ENCODE measurements around the gene BCAS1.

Gene BCAS1

GRCh38 chr20:54116550-54117235 lies 46.3 kb upstream of the BCAS1 start:
- TF ChIP-seq CTCF (IDR thresholded peaks at IDR 0.05; ENCODE audit: borderline replicate concordance, extremely low read depth, low read length, poor library complexity, severe bottlenecking) (no peak), EZH2 (IDR thresholded peaks at IDR 0.05; ENCODE audit: borderline replicate concordance, low read depth, low read length, severe bottlenecking) (no peak)
- H3K9ac ChIP-seq (ENCODE audit: low read depth, low read length): no peak overlapping the region
- H3K79me2 ChIP-seq (ENCODE audit: insufficient read depth, low read length): no peaks in the 10 kb centered on the region
- peaks cover 38% of the 10 kb centered on the region for H3K27me3 ChIP-seq (ENCODE audit: insufficient read depth, low read length, poor library complexity)
- H3K4me1 ChIP-seq (ENCODE audit: insufficient read depth, low read length): no peaks in the 10 kb centered on the region
- H3K9me3 ChIP-seq (ENCODE audit: insufficient read depth, low read length, severe bottlenecking): no peaks in the 10 kb centered on the region
- ATAC-seq (ENCODE audit: insufficient read depth, low read depth): no peak
- H2AFZ ChIP-seq (ENCODE audit: low read depth, low read length): no peak overlapping the region
- H3K27ac ChIP-seq (ENCODE audit: low read length): no peak overlapping the region
- no peak overlapping the region for H3K4me2 ChIP-seq (ENCODE audit: insufficient read depth, low read length)
- DNase-seq: no peak
- no peak overlapping the region for H3K4me3 ChIP-seq (ENCODE audit: low read depth in 1 of 2, low read length in 2 of 2)
- no peaks in the 10 kb centered on the region for H4K20me1 ChIP-seq (ENCODE audit: insufficient read depth, low read length)
- H3K36me3 ChIP-seq (ENCODE audit: insufficient read depth, low read length): no peaks in the 10 kb centered on the region

- H3K4me1 ChIP-seq (ENCODE audit: insufficient read depth, low read length): no peaks in the 10 kb centered on the region
- no peaks in the 10 kb centered on the region for H3K36me3 ChIP-seq (ENCODE audit: insufficient read depth, low read length)
- peaks cover 35% of the 10 kb centered on the region for H3K27me3 ChIP-seq (ENCODE audit: insufficient read depth, low read length, poor library complexity)
- no peak overlapping the region for H3K27ac ChIP-seq (ENCODE audit: low read length)
- TF ChIP-seq EZH2 (IDR thresholded peaks at IDR 0.05; ENCODE audit: borderline replicate concordance, low read depth, low read length, severe bottlenecking) (no peak), CTCF (IDR thresholded peaks at IDR 0.05; ENCODE audit: borderline replicate concordance, extremely low read depth, low read length, poor library complexity, severe bottlenecking) (no peak)
- ATAC-seq (ENCODE audit: insufficient read depth, low read depth): no peak
- H3K9me3 ChIP-seq (ENCODE audit: insufficient read depth, low read length, severe bottlenecking): no peaks in the 10 kb centered on the region
- no peak overlapping the region for H2AFZ ChIP-seq (ENCODE audit: low read depth, low read length)
- H4K20me1 ChIP-seq (ENCODE audit: insufficient read depth, low read length): no peaks in the 10 kb centered on the region
- H3K4me3 ChIP-seq (ENCODE audit: low read depth in 1 of 2, low read length in 2 of 2): no peak overlapping the region
- H3K9ac ChIP-seq (ENCODE audit: low read depth, low read length): no peak overlapping the region
- H3K4me2 ChIP-seq (ENCODE audit: insufficient read depth, low read length): no peak overlapping the region
- no peak for DNase-seq
- no peaks in the 10 kb centered on the region for H3K79me2 ChIP-seq (ENCODE audit: insufficient read depth, low read length)
Observed at GRCh38 chr20:54115172-54115854, 44.9 kb upstream of the BCAS1 start.

- DNase-seq (no peak), ATAC-seq (ENCODE audit: insufficient read depth, low read depth) (no peak)
- H2AFZ ChIP-seq (ENCODE audit: low read depth, low read length): no peak overlapping the region
- H3K9me3 ChIP-seq (ENCODE audit: insufficient read depth, low read length, severe bottlenecking): no peaks in the 10 kb centered on the region
- no peak overlapping the region for H3K9ac ChIP-seq (ENCODE audit: low read depth, low read length)
- no peak overlapping the region for H3K4me3 ChIP-seq (ENCODE audit: low read depth in 1 of 2, low read length in 2 of 2)
- no peak for TF ChIP-seq CTCF (IDR thresholded peaks at IDR 0.05; ENCODE audit: borderline replicate concordance, extremely low read depth, low read length, poor library complexity, severe bottlenecking)
- TF ChIP-seq EZH2 (IDR thresholded peaks at IDR 0.05; ENCODE audit: borderline replicate concordance, low read depth, low read length, severe bottlenecking): no peak
- H3K79me2 ChIP-seq (ENCODE audit: insufficient read depth, low read length): no peaks in the 10 kb centered on the region
- peaks cover 32% of the 10 kb centered on the region for H3K27me3 ChIP-seq (ENCODE audit: insufficient read depth, low read length, poor library complexity)
- no peak overlapping the region for H3K27ac ChIP-seq (ENCODE audit: low read length)
- no peaks in the 10 kb centered on the region for H3K4me1 ChIP-seq (ENCODE audit: insufficient read depth, low read length)
- H4K20me1 ChIP-seq (ENCODE audit: insufficient read depth, low read length): no peaks in the 10 kb centered on the region
- H3K36me3 ChIP-seq (ENCODE audit: insufficient read depth, low read length): no peaks in the 10 kb centered on the region
- H3K4me2 ChIP-seq (ENCODE audit: insufficient read depth, low read length): no peak overlapping the region
Observed at GRCh38 chr20:54114109-54114508, 43.7 kb upstream of the BCAS1 start.

Measured in DND-41 (cell line).